HCT116 (cell line): ENCODE data around the gene OSBPL5. TPM values are rescaled to one million over a fixed set of nuclear protein-coding genes. Genes with fewer than 3 reads are reported as not detected.
A peak's percentile ranks its signal among the peaks of the same experiment; 100 is the strongest.

Experiments
- ATAC-seq: fragments of 200-7000 bp; cut with Tn5 transposase; 2 replicates; pipeline ENCODE4 v1.9.1; 2020; ENCODE audit warnings: mild to moderate bottlenecking, moderate library complexity
- BruUV-seq: library from RNA; stranded (reverse); fragments of 400-500 nt; replicated peaks from 2 replicates; lab custom pipeline; 2021; lab: Mats Ljungman, UMichigan
- CTCF ChIA-PET: fragments of 300-600 bp; sonication (Branson Sonifier 250); formaldehyde crosslinking; loops from one replicate; lab custom pipeline; 2021; ENCODE audit warnings: antibody characterized with exemption; lab: Charles Lee
- POLR2A ChIA-PET: fragments of 300-600, 350-600 bp; sonication (Branson Sonifier 250); formaldehyde crosslinking; loops from one replicate; lab custom pipeline; 2021; ENCODE audit warnings: antibody characterized with exemption; lab: Charles Lee
- RAD21 ChIA-PET, 2 experiments: fragments of 300-600 bp; sonication (Branson Sonifier 250); formaldehyde crosslinking; loops; one replicate each; lab custom pipeline; 2023; ENCODE audit warnings: low total read pairs in 2 of 2; ENCODE audit not compliant: uncharacterized antibody in 2 of 2, unreplicated experiment in 2 of 2, low non-redundant PET in 1 of 2; lab: Charles Lee
- DNase-seq: peaks from one replicate; pipeline ENCODE4 v3.0.0-alpha.2; 2010; ENCODE audit warnings: low read depth, low spot score
- H2AFZ ChIP-seq: fragments of 200-600 bp; shearing (Covaris generic), sonication (generic); 2 replicates; pipeline ENCODE4 v1.6.1; 2017; ENCODE audit warnings: low read depth, mixed run types, mixed read lengths, antibody characterized with exemption, low read length; ENCODE audit not compliant: poor library complexity, severe bottlenecking
- H3K27ac ChIP-seq: 2 replicates; pipeline ENCODE4 v1.5.1; 2012; ENCODE audit warnings: low read depth, low read length
- H3K27me3 ChIP-seq: fragments of 200-600 bp; sonication (generic); 2 replicates; pipeline ENCODE4 v1.6.1; 2016; ENCODE audit warnings: mixed run types, low read length, mixed read lengths; ENCODE audit not compliant: insufficient read depth
- H3K36me3 ChIP-seq, 2 experiments: fragments of 200-500 bp in 1 of 2; fragments of 200-600 bp in 1 of 2; sonication (Bioruptor generic) in 1 of 2; sonication (generic) in 1 of 2; 2 replicates each; pipeline versions ENCODE4 v1.5.1 to v1.6.1; 2014 to 2016; ENCODE audit warnings: low read length in 2 of 2, inconsistent platforms in 1 of 2, mixed read lengths in 1 of 2, mixed run types in 1 of 2; ENCODE audit not compliant: insufficient read depth in 2 of 2, control insufficient read depth in 1 of 2
- H3K4me1 ChIP-seq, 2 experiments: fragments of 200-600 bp in 1 of 2; sonication (generic) in 1 of 2; 2 replicates each; pipeline versions ENCODE4 v1.5.1 to v1.6.1; 2012 to 2017; ENCODE audit warnings: low read length in 2 of 2, inconsistent platforms in 1 of 2, mild to moderate bottlenecking in 1 of 2, mixed read lengths in 1 of 2, mixed run types in 1 of 2, moderate library complexity in 1 of 2; ENCODE audit not compliant: insufficient read depth in 2 of 2, control insufficient read depth in 1 of 2
- H3K4me2 ChIP-seq: fragments of 200-600 bp; sonication (generic); 2 replicates; pipeline ENCODE4 v1.6.1; 2017; ENCODE audit warnings: mixed run types, low read length, mixed read lengths
- H3K4me3 ChIP-seq, 2 experiments: fragments of 200-600 bp in 1 of 2; sonication (generic) in 1 of 2; replicated peaks in 1 of 2; 2 replicates each; pipeline ENCODE4 v1.5.1; 2011 to 2016; ENCODE audit warnings: low read length in 2 of 2, control low read depth in 1 of 2, low read depth in 1 of 2, mild to moderate bottlenecking in 1 of 2, mixed read lengths in 1 of 2, mixed run types in 1 of 2
- H3K79me2 ChIP-seq: fragments of 200-600 bp; sonication (generic); 2 replicates; pipeline ENCODE4 v1.6.1; 2017; ENCODE audit warnings: mild to moderate bottlenecking, mixed run types, low read length, moderate library complexity, mixed read lengths; ENCODE audit not compliant: insufficient read depth
- H3K9ac ChIP-seq: fragments of 200-600 bp; sonication (generic); 2 replicates; pipeline ENCODE4 v1.6.1; 2016; ENCODE audit warnings: low read length, mixed read lengths
- H3K9me2 ChIP-seq: fragments of 200-600 bp; sonication (generic), shearing (Covaris generic); 2 replicates; pipeline ENCODE4 v1.6.1; 2017; ENCODE audit warnings: mixed run types, mild to moderate bottlenecking, moderate library complexity; ENCODE audit not compliant: insufficient read depth
- H3K9me3 ChIP-seq, 2 experiments: fragments of 200-500 bp in 1 of 2; fragments of 200-600 bp in 1 of 2; sonication (Bioruptor generic) in 1 of 2; sonication (generic) in 1 of 2; 2 replicates each; pipeline ENCODE4 v1.6.1; 2014 to 2017; ENCODE audit warnings: low read length in 2 of 2, mixed read lengths in 2 of 2, inconsistent platforms in 1 of 2, low read depth in 1 of 2, mild to moderate bottlenecking in 1 of 2, mixed run types in 1 of 2, moderate library complexity in 1 of 2; ENCODE audit not compliant: control insufficient read depth in 1 of 2, insufficient read depth in 1 of 2
- H4K20me1 ChIP-seq: fragments of 200-600 bp; sonication (generic), shearing (Covaris generic); 2 replicates; pipeline ENCODE4 v1.6.1; 2017; ENCODE audit warnings: mixed run types, mild to moderate bottlenecking, moderate library complexity; ENCODE audit not compliant: insufficient read depth
- ATF3 ChIP-seq: IDR thresholded peaks from 2 replicates; pipeline ENCODE4 v1.6.1; 2012
- CEBPB ChIP-seq: IDR thresholded peaks from 2 replicates; pipeline ENCODE4 v1.6.1; 2012; ENCODE audit warnings: low read depth
- CTCF ChIP-seq, 3 experiments: fragments of 200-600 bp in 1 of 3; sonication (generic) in 1 of 3; IDR thresholded peaks in 2 of 3; conservative IDR thresholded peaks in 1 of 3; 2 replicates each; pipeline ENCODE4 v1.5.1; 2012 to 2017; ENCODE audit warnings: low read depth in 2 of 3, low read length in 2 of 3, antibody characterized with exemption in 1 of 3, borderline replicate concordance in 1 of 3, control low read depth in 1 of 3, mild to moderate bottlenecking in 1 of 3, mixed read lengths in 1 of 3, mixed run types in 1 of 3, moderate library complexity in 1 of 3; ENCODE audit not compliant: insufficient read depth in 1 of 3
- EZH2phosphoT487 ChIP-seq: fragments of 200-600 bp; IDR thresholded peaks from 2 replicates; pipeline ENCODE4 v1.6.1; 2018; ENCODE audit warnings: antibody characterized with exemption, borderline replicate concordance
- SIN3A ChIP-seq: IDR thresholded peaks from 2 replicates; pipeline ENCODE4 v1.6.1; 2012; ENCODE audit warnings: low read depth
- ZNF274 ChIP-seq: fragments of 200-500 bp; sonication (Bioruptor generic); IDR thresholded peaks from 2 replicates; pipeline ENCODE4 v1.6.1; 2014; ENCODE audit warnings: mild to moderate bottlenecking, low read depth, low read length, inconsistent platforms
- intact Hi-C: fragments of 100-400 bp; cut with micrococcal nuclease; formaldehyde crosslinking; loops from 2 replicates; pipeline ENCODE4 v1.10.0; 2022
- total RNA-seq: library from RNA; stranded (reverse); gene quantifications from one replicate; pipeline ENCODE4 v1.2.1, GENCODE V29; 2021; ENCODE audit not compliant: unreplicated experiment

OSBPL5 gene
- total RNA-seq, 1 experiment from 2014 or later: 44.2 TPM

- H3K79me2 ChIP-seq: 0 out of 2 replicates have a peak, but pooled peaks cover 3% of the 10 kb centered on the region
- no peak overlapping the region for H3K27ac ChIP-seq
- no peaks in the 10 kb centered on the region for H3K27me3 ChIP-seq
- CTCF ChIA-PET: interaction anchor here (1.1 kb wide), 1 partner anchor 25 kb away, joined by 4 read pairs; no protein-coding TSS in a partner anchor
- intact Hi-C loops: no loop called here
- no TSS peak for BruUV-seq
- ATAC-seq: peak; percentile 48; the same call in 1 of the 2 replicates
- no peaks in the 10 kb centered on the region for H3K9me3 ChIP-seq
- DNase-seq: no peak
- H3K4me3 ChIP-seq: no peak overlapping the region
- RAD21 ChIA-PET: no interaction called here
- H2AFZ ChIP-seq: no peak overlapping the region
- H4K20me1 ChIP-seq: no peaks in the 10 kb centered on the region
- H3K4me2 ChIP-seq: no peak overlapping the region
- no peaks in the 10 kb centered on the region for H3K36me3 ChIP-seq
- POLR2A ChIA-PET: no interaction called here
- no peak overlapping the region for H3K9ac ChIP-seq
- peaks cover 2% of the 10 kb centered on the region in 2 experiments; a peak in 1 of 4 replicates for H3K4me1 ChIP-seq
- TF ChIP-seq CEBPB (no peak), ZNF274 (no peak), CTCF (IDR thresholded peaks at IDR 0.05 in 2 of 3, conservative IDR thresholded peaks at IDR 0.05 in 1 of 3; ENCODE audit: borderline replicate concordance in 1 of 3, insufficient read depth in 1 of 3, low read depth in 2 of 3, low read length in 2 of 3) (peak in 1 of 3 experiments; percentile 23; a peak in 2 of 6 replicates), EZH2phosphoT487 (no peak), SIN3A (no peak), ATF3 (no peak)
- H3K9me2 ChIP-seq: no peaks in the 10 kb centered on the region
Observed at GRCh38 chr11:3135481-3136440, 29.3 kb downstream of the OSBPL5 start.
